ENCODE results near the gene MERTK. TPM values are rescaled to one million over a fixed set of nuclear protein-coding genes. Genes with fewer than 3 reads are reported as not detected.

Gene MERTK
- total and polyA plus RNA-seq, 12 donors: 23.3 to 152 (median 75.3) TPM

GRCh38 chr2:111966241-111966640 is 67.8 kb downstream of the MERTK start:
- peaks cover 0 to 23% of the 10 kb centered on the region in 2 donors for H3K36me3 ChIP-seq (replicated peaks in 1 of 2)
- DNase-seq: no peak
- intact Hi-C loops (cut with DNase I): loop anchor here in 1 of 2 donors (10.0 kb wide), 1 partner anchor 61 kb away; no protein-coding TSS in a partner anchor
- WGBS, 4 donors: 41 to 62% (median 45%) methylated on average over 1 of the region's 1 CpG
- no peak overlapping the region for H3K4me3 ChIP-seq
- peak overlapping the region in 1 of 5 donors; percentile 28 for H3K27ac ChIP-seq
- H3K4me1 ChIP-seq (replicated peaks in 1 of 2): peaks cover 0 to 16% of the 10 kb centered on the region in 2 donors
- H3K9me3 ChIP-seq (replicated peaks in 1 of 3): no peaks in the 10 kb centered on the region
- no peaks in the 10 kb centered on the region for H3K27me3 ChIP-seq
- TF ChIP-seq CTCF (IDR thresholded peaks at IDR 0.05) (no peak), POLR2A (IDR thresholded peaks at IDR 0.05) (no peak)

GRCh38 chr2:111967018-111967417 is 68.6 kb downstream of the MERTK start:
- no peaks in the 10 kb centered on the region for H3K27me3 ChIP-seq
- peak overlapping the region in 2 of 5 donors; percentile 28 to 55 for H3K27ac ChIP-seq

GRCh38 chr2:111970453-111970852 is 72.0 kb downstream of the MERTK start:
- Histone ChIP-seq H3K27ac (no peak overlapping the region), H3K36me3 (replicated peaks in 1 of 2) (peaks cover 0 to 40% of the 10 kb centered on the region in 2 donors), H3K4me3 (no peak overlapping the region), H3K9me3 (replicated peaks in 1 of 3) (no peaks in the 10 kb centered on the region), H3K27me3 (no peaks in the 10 kb centered on the region), H3K4me1 (replicated peaks in 1 of 2) (peaks cover 4 to 28% of the 10 kb centered on the region in 2 donors)
- intact Hi-C loops (cut with DNase I): no loop called here
- peak in 1 of 7 donors; percentile 5 for DNase-seq
- WGBS, 4 donors: 92 to 100% (median 96%) methylated on average over 1 of the region's 1 CpG
- TF ChIP-seq POLR2A (IDR thresholded peaks at IDR 0.05) (no peak), CTCF (IDR thresholded peaks at IDR 0.05) (no peak)

More at GRCh38 chr2:111967018-111967417, 68.6 kb downstream of the MERTK start:
- Histone ChIP-seq H3K36me3 (replicated peaks in 1 of 2) (peaks cover 0 to 28% of the 10 kb centered on the region in 2 donors), H3K4me3 (no peak overlapping the region), H3K4me1 (replicated peaks in 1 of 2) (peaks cover 0 to 19% of the 10 kb centered on the region in 2 donors), H3K9me3 (replicated peaks in 1 of 3) (no peaks in the 10 kb centered on the region)
- no peak for TF ChIP-seq CTCF (IDR thresholded peaks at IDR 0.05)
- TF ChIP-seq POLR2A (IDR thresholded peaks at IDR 0.05): no peak
- peak in 1 of 7 donors; percentile 32 for DNase-seq
- intact Hi-C loops (cut with DNase I): loop anchor here in 1 of 2 donors (10.0 kb wide), 1 partner anchor 62 kb away; no protein-coding TSS in a partner anchor
- WGBS, 4 donors: 73 to 91% (median 83%) methylated on average over 1 of the region's 1 CpG

- intact Hi-C loops (cut with DNase I): no loop called here
- 49 to 51% (median 50%) methylated on average over 8 of the region's 8 CpGs for WGBS, 4 donors
- Histone ChIP-seq H3K27ac (peak overlapping the region in 3 of 5 donors; percentile 13 to 58 (median 53)), H3K9me3 (replicated peaks in 1 of 3) (peaks cover 0 to 8% (median 0%) of the 10 kb centered on the region in 3 donors), H3K4me3 (no peak overlapping the region), H3K36me3 (replicated peaks in 1 of 2) (peaks cover 0 to 41% of the 10 kb centered on the region in 2 donors), H3K27me3 (no peaks in the 10 kb centered on the region), H3K4me1 (replicated peaks in 1 of 2) (peaks cover 4 to 16% of the 10 kb centered on the region in 2 donors)
- TF ChIP-seq CTCF (IDR thresholded peaks at IDR 0.05): no peak
- TF ChIP-seq POLR2A (IDR thresholded peaks at IDR 0.05): no peak
- DNase-seq: peak in 2 of 7 donors; percentile 29 to 45
Measured at GRCh38 chr2:111972955-111973565, 74.7 kb downstream of the MERTK start.
